ENCODE data around the gene ENAH.

GRCh38 chr1:225524570-225524969 is 128.4 kb downstream of the ENAH start:
- no peak for TF ChIP-seq CTCF (IDR thresholded peaks at IDR 0.05)
- no peak for TF ChIP-seq EZH2 (IDR thresholded peaks at IDR 0.05; ENCODE audit: borderline replicate concordance, insufficient read depth, low read depth, low read length, poor library complexity, severe bottlenecking)

Measured in B cell (primary cell).